ENCODE data around the gene XPNPEP2.

GRCh38 chrX:129741880-129742758 lies 3.3 kb downstream of the XPNPEP2 start:
- no peak for TF ChIP-seq CTCF (IDR thresholded peaks at IDR 0.05)
- TF ChIP-seq POLR2AphosphoS5 (IDR thresholded peaks at IDR 0.05), result no peak
- no peak for TF ChIP-seq POLR2A (IDR thresholded peaks at IDR 0.05)
- no peak for TF ChIP-seq EP300 (IDR thresholded peaks at IDR 0.05)

All from stomach (tissue), 4 donors.